Activated CD8-positive, alpha-beta T cell treated with anti-CD3 and anti-CD28 coated beads for 36 hours (primary cell): ENCODE data around the gene FGF6. TPM values are rescaled to one million over a fixed set of nuclear protein-coding genes. Genes with fewer than 3 reads are reported as not detected.

Experiments used
- ATAC-seq: fragments of 200-7000 bp; cut with Tn5 transposase; one replicate; pipeline ENCODE4 v1.10.0; 2021; ENCODE audit warnings: mild to moderate bottlenecking, moderate library complexity
- CTCF ChIA-PET: fragments of 350-600 bp; sonication (Branson Sonifier 250); formaldehyde crosslinking; loops from one replicate; lab custom pipeline; 2021; ENCODE audit warnings: antibody characterized with exemption; lab: Charles Lee
- POLR2A ChIA-PET: fragments of 350-600 bp; sonication (Branson Sonifier 250); formaldehyde crosslinking; loops from one replicate; lab custom pipeline; 2021; ENCODE audit warnings: antibody characterized with exemption; lab: Charles Lee
- DNase-seq: peaks from one replicate; pipeline ENCODE4 v3.0.0-alpha.2; 2020
- H3K27ac Mint-ChIP-seq: one replicate; pipeline ENCODE4 v1.8.0; 2021; ENCODE audit warnings: mild to moderate bottlenecking, mixed read lengths
- H3K27me3 Mint-ChIP-seq: one replicate; pipeline ENCODE4 v1.8.0; 2021; ENCODE audit warnings: mixed read lengths
- H3K36me3 Mint-ChIP-seq: one replicate; pipeline ENCODE4 v1.8.0; 2021; ENCODE audit warnings: low read depth, mixed read lengths
- H3K4me1 Mint-ChIP-seq: one replicate; pipeline ENCODE4 v1.8.0; 2021; ENCODE audit warnings: low read depth, mixed read lengths
- H3K4me3 Mint-ChIP-seq: one replicate; pipeline ENCODE4 v1.8.0; 2021; ENCODE audit warnings: mild to moderate bottlenecking, moderate library complexity, mixed read lengths
- H3K9me3 Mint-ChIP-seq: one replicate; pipeline ENCODE4 v1.8.0; 2021; ENCODE audit warnings: mixed read lengths
- CTCF ChIP-seq: fragments of 200-600 bp; IDR thresholded peaks from one replicate; pipeline ENCODE4 v1.8.0; 2022; ENCODE audit warnings: antibody characterized with exemption, mild to moderate bottlenecking
- intact Hi-C: fragments of 100-400 bp; cut with micrococcal nuclease; formaldehyde crosslinking; loops from one replicate; pipeline ENCODE4 v1.10.0; 2022
- total RNA-seq, 2 experiments: library from RNA; stranded (reverse); gene quantifications; one replicate each; pipeline ENCODE4 v1.2.3, GENCODE V29; 2021

Gene FGF6
- total RNA-seq, 2 experiments from 2014 or later = not detected

- peaks cover 8% of the 10 kb centered on the region for H3K9me3 Mint-ChIP-seq
- ATAC-seq = no peak
- no peak overlapping the region for H3K27ac Mint-ChIP-seq
- H3K27me3 Mint-ChIP-seq = peaks cover 18% of the 10 kb centered on the region
- CTCF ChIA-PET = no interaction called here
- H3K36me3 Mint-ChIP-seq = no peaks in the 10 kb centered on the region
- POLR2A ChIA-PET = no interaction called here
- no peak for TF ChIP-seq CTCF
- no peak overlapping the region for H3K4me3 Mint-ChIP-seq
- no peak for DNase-seq
- intact Hi-C loops = no loop called here
- H3K4me1 Mint-ChIP-seq = peaks cover 12% of the 10 kb centered on the region
These were observed 8.8 kb upstream of the FGF6 start for GRCh38 chr12:4454315-4454860.

GRCh38 chr12:4451694-4452093, 6.1 kb upstream of the FGF6 start:
- H3K4me1 Mint-ChIP-seq = peaks cover 12% of the 10 kb centered on the region
- no peak overlapping the region for H3K27ac Mint-ChIP-seq
- TF ChIP-seq CTCF = no peak
- CTCF ChIA-PET = no interaction called here
- peaks cover 8% of the 10 kb centered on the region for H3K9me3 Mint-ChIP-seq
- DNase-seq = no peak
- peaks cover 20% of the 10 kb centered on the region for H3K27me3 Mint-ChIP-seq
- no peaks in the 10 kb centered on the region for H3K36me3 Mint-ChIP-seq
- intact Hi-C loops = no loop called here
- POLR2A ChIA-PET = interaction anchor here (0.9 kb wide), 1 partner anchor 10 kb away, joined by 3 read pairs; no protein-coding TSS in a partner anchor
- no peak for ATAC-seq
- H3K4me3 Mint-ChIP-seq = no peak overlapping the region

DNA sequence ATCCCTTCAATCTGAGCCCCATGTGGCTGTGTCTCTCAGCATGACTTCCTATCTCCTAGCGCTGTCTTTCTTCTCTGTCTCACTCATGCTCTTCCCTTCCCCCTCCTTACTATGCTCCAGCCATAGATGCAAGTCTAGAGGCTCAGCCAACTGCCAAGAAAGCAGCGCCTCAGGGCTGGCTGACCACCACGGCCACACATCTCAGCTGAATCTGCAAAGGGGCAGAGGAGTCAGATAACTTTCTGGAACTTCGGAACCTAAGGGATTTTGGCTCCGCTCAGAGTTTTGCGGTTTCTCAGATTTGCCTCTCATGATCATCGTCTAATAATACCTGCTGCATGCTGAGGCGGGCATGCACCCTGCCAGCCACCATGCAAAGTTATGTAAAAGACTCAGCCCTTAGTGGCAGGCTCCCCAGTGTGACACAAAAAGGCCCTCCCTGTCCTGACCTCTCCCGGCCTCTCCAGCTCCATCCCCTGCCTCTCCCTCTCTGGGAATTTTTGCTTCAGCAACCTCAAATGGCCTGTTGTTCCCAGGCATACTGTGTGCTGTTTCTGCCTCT, 5.0 kb upstream of the FGF6 start:
- H3K4me3 Mint-ChIP-seq = no peak overlapping the region
- TF ChIP-seq CTCF = no peak
- POLR2A ChIA-PET = no interaction called here
- CTCF ChIA-PET = no interaction called here
- H3K9me3 Mint-ChIP-seq = peaks cover 8% of the 10 kb centered on the region
- H3K4me1 Mint-ChIP-seq = peaks cover 12% of the 10 kb centered on the region
- no peak overlapping the region for H3K27ac Mint-ChIP-seq
- H3K27me3 Mint-ChIP-seq = peaks cover 20% of the 10 kb centered on the region
- DNase-seq = no peak
- ATAC-seq = no peak
- no peaks in the 10 kb centered on the region for H3K36me3 Mint-ChIP-seq
- intact Hi-C loops = no loop called here

- no peak for TF ChIP-seq CTCF
- H3K27me3 Mint-ChIP-seq = peaks cover 17% of the 10 kb centered on the region
- POLR2A ChIA-PET = no interaction called here
- peaks cover 12% of the 10 kb centered on the region for H3K4me1 Mint-ChIP-seq
- H3K36me3 Mint-ChIP-seq = no peaks in the 10 kb centered on the region
- peaks cover 8% of the 10 kb centered on the region for H3K9me3 Mint-ChIP-seq
- ATAC-seq = no peak
- H3K27ac Mint-ChIP-seq = no peak overlapping the region
- H3K4me3 Mint-ChIP-seq = no peak overlapping the region
- DNase-seq = no peak
- intact Hi-C loops = no loop called here
- CTCF ChIA-PET = interaction anchor here (0.9 to 1.2 kb wide), 3 partner anchors 10 to 29 kb away, joined by 3 read pairs; no protein-coding TSS in a partner anchor
These were observed 4.2 kb upstream of the FGF6 start for GRCh38 chr12:4449851-4450221.
